OCI-LY1 (cell line): Measurements from ENCODE around the gene QKI.

ENCODE experiments used
- H2AFZ ChIP-seq: fragments of 200-600 bp; sonication (generic), shearing (Covaris generic); 2 replicates; pipeline ENCODE4 v1.6.0; 2014; ENCODE audit warnings: antibody characterized with exemption, mild to moderate bottlenecking, low read length
- H3F3A ChIP-seq: fragments of 200-600 bp; sonication (generic), shearing (Covaris generic); 2 replicates; pipeline ENCODE4 v1.6.0; 2014; ENCODE audit warnings: mild to moderate bottlenecking, antibody characterized with exemption, low read length, moderate library complexity; ENCODE audit not compliant: insufficient read depth
- H3K27ac ChIP-seq: fragments of 200-600 bp; sonication (generic); 2 replicates; pipeline ENCODE4 v1.5.1; 2014; ENCODE audit warnings: low read length, mixed run types, mild to moderate bottlenecking, low read depth; ENCODE audit not compliant: poor library complexity, severe bottlenecking
- H3K27me3 ChIP-seq: fragments of 200-600 bp; sonication (generic); 2 replicates; pipeline ENCODE4 v1.6.0; 2014; ENCODE audit warnings: antibody characterized with exemption, mild to moderate bottlenecking, low read length, moderate library complexity; ENCODE audit not compliant: insufficient read depth
- H3K36me3 ChIP-seq: fragments of 200-600 bp; sonication (generic); 2 replicates; pipeline ENCODE4 v1.6.1; 2014; ENCODE audit warnings: mild to moderate bottlenecking, antibody characterized with exemption, low read length, moderate library complexity, mixed read lengths; ENCODE audit not compliant: insufficient read depth
- H3K4me1 ChIP-seq: fragments of 200-600 bp; sonication (generic); 2 replicates; pipeline ENCODE4 v1.5.1; 2014; ENCODE audit warnings: mild to moderate bottlenecking, low read length, moderate library complexity; ENCODE audit not compliant: insufficient read depth, severe bottlenecking
- H3K4me2 ChIP-seq: fragments of 200-600 bp; sonication (generic), shearing (Covaris generic); 2 replicates; pipeline ENCODE4 v1.6.1; 2014; ENCODE audit warnings: low read length
- H3K4me3 ChIP-seq: fragments of 200-600 bp; sonication (generic); 2 replicates; pipeline ENCODE4 v1.5.1; 2014; ENCODE audit warnings: low read length, low read depth, mild to moderate bottlenecking, mixed read lengths; ENCODE audit not compliant: poor library complexity, severe bottlenecking
- H3K79me2 ChIP-seq: fragments of 200-600 bp; shearing (Covaris generic); 2 replicates; pipeline ENCODE4 v1.6.1; 2016; ENCODE audit warnings: mixed run types, low read length, mixed read lengths; ENCODE audit not compliant: insufficient read depth
- H3K9ac ChIP-seq: fragments of 200-600 bp; sonication (generic), shearing (Covaris generic); 2 replicates; pipeline ENCODE4 v1.6.1; 2014; ENCODE audit warnings: mild to moderate bottlenecking, low read length, mixed read lengths
- H3K9me2 ChIP-seq: fragments of 200-600 bp; sonication (generic), shearing (Covaris generic); 2 replicates; pipeline ENCODE4 v1.6.1; 2014; ENCODE audit warnings: low read depth, mild to moderate bottlenecking, low read length, mixed read lengths
- H3K9me3 ChIP-seq: fragments of 200-600 bp; shearing (Covaris generic); 2 replicates; pipeline ENCODE4 v1.6.1; 2014; ENCODE audit warnings: low read length, mixed read lengths
- H4K20me1 ChIP-seq: fragments of 200-600 bp; sonication (generic), shearing (Covaris generic); 2 replicates; pipeline ENCODE4 v1.6.0; 2016; ENCODE audit warnings: mild to moderate bottlenecking, low read length; ENCODE audit not compliant: insufficient read depth
- CTCF ChIP-seq: fragments of 200-600 bp; sonication (generic), shearing (Covaris generic); IDR thresholded peaks from 2 replicates; pipeline ENCODE4 v1.5.1; 2017; ENCODE audit warnings: mild to moderate bottlenecking, antibody characterized with exemption, low read length, moderate library complexity, mixed read lengths
- EZH2 ChIP-seq: fragments of 200-600 bp; sonication (generic), shearing (Covaris generic); IDR thresholded peaks from 2 replicates; pipeline ENCODE4 v1.8.0; 2017; ENCODE audit warnings: borderline replicate concordance, mixed run types, mild to moderate bottlenecking, antibody characterized with exemption, low read length, moderate library complexity, mixed read lengths

Gene QKI

GRCh38 chr6:163412341-163412740, 2.2 kb upstream of the QKI start:
- Histone ChIP-seq H3K27ac (no peak overlapping the region), H3K4me3 (no peak overlapping the region), H3K4me1 (peaks cover 17% of the 10 kb centered on the region), H3K27me3 (no peaks in the 10 kb centered on the region; the same call in 1 of the 2 replicates), H3K4me2 (no peak overlapping the region), H3K9me3 (0 out of 2 replicates have a peak, but pooled peaks cover 3% of the 10 kb centered on the region), H3F3A (no peaks in the 10 kb centered on the region), H3K9me2 (no peaks in the 10 kb centered on the region), H2AFZ (no peak overlapping the region), H4K20me1 (0 out of 2 replicates have a peak, but pooled peaks cover 2% of the 10 kb centered on the region), H3K36me3 (no peaks in the 10 kb centered on the region), H3K9ac (no peak overlapping the region), H3K79me2 (peaks cover 13% of the 10 kb centered on the region)
- TF ChIP-seq EZH2: no peak
- TF ChIP-seq CTCF: no peak

GRCh38 chr6:163412801-163413344, 1.6 kb upstream of the QKI start:
- peak overlapping the region; percentile 56 for H3K9ac ChIP-seq
- peak overlapping the region; percentile 91 for H3K4me2 ChIP-seq
- no peaks in the 10 kb centered on the region for H3F3A ChIP-seq
- H2AFZ ChIP-seq: no peak overlapping the region
- H3K9me2 ChIP-seq: no peaks in the 10 kb centered on the region
- no peak overlapping the region for H3K27ac ChIP-seq
- H3K79me2 ChIP-seq: peaks cover 19% of the 10 kb centered on the region
- no peak for TF ChIP-seq CTCF
- TF ChIP-seq EZH2: no peak
- H3K4me3 ChIP-seq: peak overlapping the region; percentile 76
- H3K36me3 ChIP-seq: no peaks in the 10 kb centered on the region
- H3K4me1 ChIP-seq: peaks cover 22% of the 10 kb centered on the region
- no peaks in the 10 kb centered on the region; the same call in 1 of the 2 replicates for H3K27me3 ChIP-seq
- 0 out of 2 replicates have a peak, but pooled peaks cover 3% of the 10 kb centered on the region for H3K9me3 ChIP-seq
- 0 out of 2 replicates have a peak, but pooled peaks cover 5% of the 10 kb centered on the region for H4K20me1 ChIP-seq

- Histone ChIP-seq H2AFZ (no peak overlapping the region), H3K9me2 (no peaks in the 10 kb centered on the region), H3K4me3 (peak overlapping the region; percentile 76), H4K20me1 (0 out of 2 replicates have a peak, but pooled peaks cover 5% of the 10 kb centered on the region), H3K4me2 (peak overlapping the region; percentile 91), H3K27ac (peak overlapping the region; percentile 21), H3K36me3 (no peaks in the 10 kb centered on the region), H3K9me3 (0 out of 2 replicates have a peak, but pooled peaks cover 3% of the 10 kb centered on the region), H3K4me1 (peaks cover 28% of the 10 kb centered on the region), H3K79me2 (peaks cover 25% of the 10 kb centered on the region), H3K9ac (peak overlapping the region; percentile 56), H3K27me3 (no peaks in the 10 kb centered on the region; the same call in 1 of the 2 replicates), H3F3A (no peaks in the 10 kb centered on the region)
- TF ChIP-seq CTCF (no peak), EZH2 (no peak)
These were observed 987 bp upstream of the QKI start for GRCh38 chr6:163413345-163414116.
